ENCODE data around the gene NAV2. TPM values are rescaled to one million over a fixed set of nuclear protein-coding genes. Genes with fewer than 3 reads are reported as not detected.

The NAV2 gene
- total RNA-seq, 1 donor from 2014 or later: 31.4 TPM

DNA sequence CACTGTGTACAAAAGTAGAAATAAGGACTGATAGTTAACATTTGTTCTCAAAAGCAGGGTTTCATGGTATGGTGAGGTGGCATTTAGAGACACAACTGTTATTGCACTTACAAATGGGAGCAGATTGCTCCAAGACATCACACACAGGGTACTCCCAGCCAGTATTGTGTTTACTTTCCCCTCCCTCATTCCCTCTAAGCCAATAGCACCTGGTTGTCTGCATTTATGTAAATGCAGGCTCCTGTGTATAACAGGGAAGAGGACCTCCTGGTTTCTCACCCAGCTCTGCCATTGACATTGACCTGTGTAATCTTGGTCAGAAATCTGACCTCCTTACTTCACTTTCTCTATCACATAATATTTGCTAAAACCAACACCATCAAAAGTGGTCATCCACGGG, 154.4 kb downstream of the NAV2 start:
- peaks cover 8% of the 10 kb centered on the region for H3K36me3 Mint-ChIP-seq (ENCODE audit: unreplicated experiment)
- H3K9me3 Mint-ChIP-seq (ENCODE audit: unreplicated experiment): no peaks in the 10 kb centered on the region
- peaks cover 45% of the 10 kb centered on the region for H3K4me1 Mint-ChIP-seq (ENCODE audit: unreplicated experiment)
- no peak overlapping the region for H3K27ac Mint-ChIP-seq (ENCODE audit: unreplicated experiment)
- no peak for DNase-seq (ENCODE audit: extremely low spot score, unreplicated experiment)
- no peak overlapping the region for H3K4me3 Mint-ChIP-seq (ENCODE audit: unreplicated experiment)
- H3K27me3 Mint-ChIP-seq (ENCODE audit: unreplicated experiment): no peaks in the 10 kb centered on the region
- TF ChIP-seq, protein P1, sequence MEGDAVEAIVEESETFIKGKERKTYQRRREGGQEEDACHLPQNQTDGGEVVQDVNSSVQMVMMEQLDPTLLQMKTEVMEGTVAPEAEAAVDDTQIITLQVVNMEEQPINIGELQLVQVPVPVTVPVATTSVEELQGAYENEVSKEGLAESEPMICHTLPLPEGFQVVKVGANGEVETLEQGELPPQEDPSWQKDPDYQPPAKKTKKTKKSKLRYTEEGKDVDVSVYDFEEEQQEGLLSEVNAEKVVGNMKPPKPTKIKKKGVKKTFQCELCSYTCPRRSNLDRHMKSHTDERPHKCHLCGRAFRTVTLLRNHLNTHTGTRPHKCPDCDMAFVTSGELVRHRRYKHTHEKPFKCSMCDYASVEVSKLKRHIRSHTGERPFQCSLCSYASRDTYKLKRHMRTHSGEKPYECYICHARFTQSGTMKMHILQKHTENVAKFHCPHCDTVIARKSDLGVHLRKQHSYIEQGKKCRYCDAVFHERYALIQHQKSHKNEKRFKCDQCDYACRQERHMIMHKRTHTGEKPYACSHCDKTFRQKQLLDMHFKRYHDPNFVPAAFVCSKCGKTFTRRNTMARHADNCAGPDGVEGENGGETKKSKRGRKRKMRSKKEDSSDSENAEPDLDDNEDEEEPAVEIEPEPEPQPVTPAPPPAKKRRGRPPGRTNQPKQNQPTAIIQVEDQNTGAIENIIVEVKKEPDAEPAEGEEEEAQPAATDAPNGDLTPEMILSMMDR (IDR thresholded peaks at IDR 0.05): no peak

DNA sequence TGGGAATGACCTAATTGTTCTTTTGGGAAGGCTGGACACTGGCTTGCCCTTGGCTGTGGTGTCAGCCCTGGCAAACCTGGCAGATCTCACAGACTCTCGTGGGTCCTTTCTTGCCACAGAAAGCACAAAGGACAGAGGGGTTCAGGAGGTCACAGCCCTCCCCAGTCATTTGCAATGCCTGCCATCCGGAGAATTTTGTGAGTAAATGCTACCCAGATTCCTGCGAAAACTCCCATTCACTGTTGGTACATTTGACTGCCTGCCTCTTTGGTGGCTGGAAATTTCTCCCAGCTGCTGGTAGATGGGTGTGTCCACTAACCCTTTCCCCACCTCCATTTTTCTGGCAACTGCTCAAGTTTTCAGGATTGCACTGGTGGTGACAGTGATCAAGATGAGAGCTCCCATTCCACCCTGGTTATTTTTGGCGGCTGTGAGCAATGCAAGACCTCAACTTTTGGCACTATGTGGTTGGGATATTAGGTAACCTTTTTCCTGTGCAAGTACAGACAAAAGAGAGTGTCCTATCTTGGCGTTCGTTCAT, 155.7 kb downstream of the NAV2 start:
- TF ChIP-seq, protein P1 (IDR thresholded peaks at IDR 0.05): no peak
- Mint-ChIP-seq H3K4me3 (ENCODE audit: unreplicated experiment) (no peak overlapping the region), H3K9me3 (ENCODE audit: unreplicated experiment) (no peaks in the 10 kb centered on the region), H3K27ac (ENCODE audit: unreplicated experiment) (peak overlapping the region; percentile 54), H3K4me1 (ENCODE audit: unreplicated experiment) (peaks cover 47% of the 10 kb centered on the region), H3K27me3 (ENCODE audit: unreplicated experiment) (no peaks in the 10 kb centered on the region), H3K36me3 (ENCODE audit: unreplicated experiment) (peaks cover 10% of the 10 kb centered on the region)
- DNase-seq (ENCODE audit: extremely low spot score, unreplicated experiment): no peak

DNA sequence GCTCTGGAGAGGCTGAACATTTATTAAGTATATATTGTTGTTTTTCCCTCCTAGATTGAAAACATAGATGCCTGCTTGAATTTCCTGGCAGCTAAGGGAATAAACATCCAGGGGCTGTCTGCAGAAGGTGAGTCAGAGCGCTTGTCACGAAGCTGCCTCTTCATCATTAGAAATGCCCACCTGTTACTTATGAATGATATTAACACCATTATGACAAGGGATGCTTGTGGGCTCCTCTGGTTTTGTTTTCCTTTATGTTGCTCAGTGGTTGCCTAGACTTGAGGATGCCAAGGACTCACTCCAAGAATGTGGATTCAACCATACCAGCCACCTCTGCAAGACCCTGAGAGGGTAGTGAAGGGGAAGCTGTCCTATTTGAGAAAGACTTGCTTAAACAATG, 156.2 kb downstream of the NAV2 start:
- Mint-ChIP-seq H3K36me3 (ENCODE audit: unreplicated experiment) (peaks cover 10% of the 10 kb centered on the region), H3K27me3 (ENCODE audit: unreplicated experiment) (no peaks in the 10 kb centered on the region), H3K4me1 (ENCODE audit: unreplicated experiment) (peaks cover 46% of the 10 kb centered on the region), H3K9me3 (ENCODE audit: unreplicated experiment) (no peaks in the 10 kb centered on the region), H3K27ac (ENCODE audit: unreplicated experiment) (peak overlapping the region; percentile 54), H3K4me3 (ENCODE audit: unreplicated experiment) (no peak overlapping the region)
- TF ChIP-seq, protein P1 (IDR thresholded peaks at IDR 0.05): no peak
- no peak for DNase-seq (ENCODE audit: extremely low spot score, unreplicated experiment)

DNA sequence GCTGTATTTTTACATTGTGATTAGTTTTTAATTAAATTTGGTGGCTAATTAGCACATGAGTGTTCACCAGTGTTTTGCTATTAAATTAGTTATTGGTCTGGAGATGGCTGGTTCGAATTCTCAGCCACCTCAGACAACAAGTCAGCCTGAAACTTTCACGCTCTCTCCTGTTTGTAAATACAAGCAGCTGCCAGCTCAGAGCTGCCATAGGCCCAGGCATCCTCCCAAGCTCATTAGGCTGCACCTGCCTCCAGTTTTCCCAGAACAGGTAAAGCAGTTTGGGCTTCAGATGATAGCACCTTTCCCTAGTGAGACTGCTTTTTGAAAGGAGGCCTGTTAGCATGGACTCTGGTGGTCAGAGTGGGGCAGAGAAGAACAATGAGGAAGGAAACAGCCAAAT, 156.8 kb downstream of the NAV2 start:
- peaks cover 10% of the 10 kb centered on the region for H3K36me3 Mint-ChIP-seq (ENCODE audit: unreplicated experiment)
- no peaks in the 10 kb centered on the region for H3K9me3 Mint-ChIP-seq (ENCODE audit: unreplicated experiment)
- H3K27me3 Mint-ChIP-seq (ENCODE audit: unreplicated experiment): no peaks in the 10 kb centered on the region
- H3K27ac Mint-ChIP-seq (ENCODE audit: unreplicated experiment): no peak overlapping the region
- TF ChIP-seq, protein P1 (IDR thresholded peaks at IDR 0.05): no peak
- H3K4me1 Mint-ChIP-seq (ENCODE audit: unreplicated experiment): peaks cover 46% of the 10 kb centered on the region
- DNase-seq (ENCODE audit: extremely low spot score, unreplicated experiment): no peak
- no peak overlapping the region for H3K4me3 Mint-ChIP-seq (ENCODE audit: unreplicated experiment)

DNA sequence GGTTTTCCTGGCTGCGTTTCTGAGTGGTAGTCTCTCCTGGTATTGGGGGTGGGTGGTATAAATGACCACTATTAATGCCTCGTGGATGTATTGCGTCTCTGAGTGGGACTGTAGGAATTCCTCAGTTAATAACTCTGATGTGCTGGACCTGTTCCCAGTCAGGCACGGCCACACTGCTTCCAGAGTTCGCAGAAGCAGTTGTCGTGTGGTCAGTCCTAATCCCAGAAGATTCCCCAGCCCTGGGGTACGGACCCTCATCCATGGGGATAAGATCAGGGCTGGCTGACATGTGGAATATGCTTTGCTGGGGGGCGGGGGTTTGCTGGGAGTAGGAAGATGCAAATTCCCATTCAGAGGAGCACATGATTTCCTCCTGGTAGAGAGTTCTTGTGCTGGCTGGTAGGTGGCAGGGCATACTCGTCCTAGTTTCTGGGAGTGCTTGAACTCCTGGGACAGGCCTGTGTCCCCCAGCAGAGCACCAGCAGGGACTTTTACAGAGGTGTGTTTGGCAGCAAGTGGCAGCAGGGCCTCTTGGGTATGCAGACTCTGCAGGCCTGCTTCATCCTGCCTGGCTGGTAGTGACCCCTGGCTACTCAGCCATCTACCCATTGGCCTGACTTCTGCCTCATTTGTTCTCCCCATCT, 157.4 kb downstream of the NAV2 start:
- H3K36me3 Mint-ChIP-seq (ENCODE audit: unreplicated experiment): peaks cover 10% of the 10 kb centered on the region
- H3K27ac Mint-ChIP-seq (ENCODE audit: unreplicated experiment): no peak overlapping the region
- H3K27me3 Mint-ChIP-seq (ENCODE audit: unreplicated experiment): no peaks in the 10 kb centered on the region
- no peak for DNase-seq (ENCODE audit: extremely low spot score, unreplicated experiment)
- no peak overlapping the region for H3K4me3 Mint-ChIP-seq (ENCODE audit: unreplicated experiment)
- TF ChIP-seq, protein P1 (IDR thresholded peaks at IDR 0.05): no peak
- H3K9me3 Mint-ChIP-seq (ENCODE audit: unreplicated experiment): no peaks in the 10 kb centered on the region
- H3K4me1 Mint-ChIP-seq (ENCODE audit: unreplicated experiment): peaks cover 44% of the 10 kb centered on the region

All from osteocyte (in vitro differentiated cells).